ENCODE results near the gene COA8. TPM values are rescaled to one million over a fixed set of nuclear protein-coding genes. Genes with fewer than 3 reads are reported as not detected.
"Not testable (repeated sequence)": the region's sequence is repeated elsewhere in the genome, so short reads cannot be mapped to it uniquely, and the experiment has no call there.

The COA8 gene
- total RNA-seq, 2 donors from 2014 or later, result 40.0 to 47.8 TPM

DNA sequence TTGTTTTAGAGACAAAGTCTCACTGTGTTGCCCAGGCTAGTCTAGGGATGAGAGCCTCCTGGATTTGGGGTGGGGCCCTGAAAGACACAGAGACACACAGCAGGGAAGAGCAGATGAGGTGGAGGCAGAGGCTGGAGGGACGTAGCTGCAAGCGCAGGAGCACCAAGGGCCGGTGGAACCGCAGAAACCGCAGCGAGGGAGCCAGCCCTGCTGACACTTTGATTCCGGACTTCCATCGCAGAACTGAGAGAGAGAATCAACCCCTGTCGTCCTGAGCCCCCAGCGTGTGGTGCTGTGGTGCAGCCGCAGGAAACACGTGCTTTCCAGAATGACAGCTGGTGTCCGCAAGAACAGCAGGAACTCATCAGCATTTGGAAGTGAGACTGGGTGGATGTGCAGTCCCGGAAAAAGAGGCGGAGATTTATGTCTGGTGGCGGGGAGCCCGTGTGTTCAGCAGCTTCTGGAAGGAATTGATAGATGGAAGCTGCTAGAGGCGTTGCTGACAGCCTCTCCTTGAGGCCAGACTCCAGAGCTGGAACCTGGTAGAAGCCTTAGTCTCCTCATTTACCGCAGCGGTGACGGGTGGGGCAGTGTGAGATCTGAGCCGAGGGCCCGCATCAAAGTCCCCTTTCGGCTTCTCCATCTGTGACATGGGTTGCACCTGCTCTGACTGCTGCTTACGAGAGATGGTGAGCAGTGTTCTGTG, 44.4 kb downstream of the COA8 start:
- H3K27ac Mint-ChIP-seq, result peak overlapping the region; percentile 2
- H3K27me3 Mint-ChIP-seq (ENCODE audit: low read depth), result peaks cover 23% of the 10 kb centered on the region
- peaks cover 20% of the 10 kb centered on the region for H3K4me1 Mint-ChIP-seq (ENCODE audit: low read depth)

GRCh38 chr14:103607822-103608221, 45.1 kb downstream of the COA8 start:
- H3K4me1 Mint-ChIP-seq (ENCODE audit: low read depth), result peaks cover 20% of the 10 kb centered on the region
- H3K27ac Mint-ChIP-seq, result no peak overlapping the region
- peak overlapping the region; percentile 77 for H3K4me3 Mint-ChIP-seq
- peaks cover 9 to 10% of the 10 kb centered on the region in 2 donors for H3K36me3 Mint-ChIP-seq (ENCODE audit: insufficient read depth in 2 of 2)
- H3K9me3 Mint-ChIP-seq, result peaks cover 3 to 5% of the 10 kb centered on the region in 2 donors
- no peak for DNase-seq
- peak in 1 of 2 donors; percentile 7 for ATAC-seq (replicated peaks in 1 of 2)
- peaks cover 23% of the 10 kb centered on the region for H3K27me3 Mint-ChIP-seq (ENCODE audit: low read depth)

More for the DNA sequence above, 44.4 kb downstream of the COA8 start:
- ATAC-seq (replicated peaks in 1 of 2) (peak; percentile 83 to 86), DNase-seq (peak; percentile 63 to 65)
- peaks cover 9 to 10% of the 10 kb centered on the region in 2 donors for H3K36me3 Mint-ChIP-seq (ENCODE audit: insufficient read depth in 2 of 2)
- peaks cover 3 to 5% of the 10 kb centered on the region in 2 donors for H3K9me3 Mint-ChIP-seq
- peak overlapping the region; percentile 77 for H3K4me3 Mint-ChIP-seq

DNA sequence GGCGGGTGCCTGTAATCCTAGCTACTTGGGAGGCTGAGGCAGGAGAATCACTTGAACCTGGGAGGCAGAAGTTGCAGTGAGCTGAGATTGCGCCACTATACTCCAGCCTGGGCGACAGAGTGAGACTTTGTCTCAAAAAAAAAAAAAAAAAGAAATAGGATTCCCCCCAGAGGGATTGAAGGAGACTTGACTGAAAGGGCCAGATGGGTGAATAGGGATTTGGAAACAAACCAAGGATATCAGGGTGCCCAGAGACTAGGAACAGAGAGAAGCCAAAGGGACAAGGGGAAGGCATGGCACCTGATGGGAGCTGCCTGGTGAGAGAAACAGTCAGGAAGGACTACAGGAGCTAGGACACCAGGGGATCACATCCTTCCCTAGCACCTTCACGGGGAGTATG, 46.3 kb downstream of the COA8 start:
- DNase-seq; H3K4me3 Mint-ChIP-seq; H3K27ac Mint-ChIP-seq; H3K9me3 Mint-ChIP-seq; H3K36me3 Mint-ChIP-seq (ENCODE audit: insufficient read depth in 2 of 2); ATAC-seq (replicated peaks in 1 of 2): not testable (repeated sequence)
- H3K27me3 Mint-ChIP-seq (ENCODE audit: low read depth), result peaks cover 23% of the 10 kb centered on the region
- peaks cover 20% of the 10 kb centered on the region for H3K4me1 Mint-ChIP-seq (ENCODE audit: low read depth)

GRCh38 chr14:103611215-103611614, 48.5 kb downstream of the COA8 start:
- Mint-ChIP-seq H3K4me3 (no peak overlapping the region), H3K27ac (no peak overlapping the region), H3K27me3 (ENCODE audit: low read depth) (peaks cover 23% of the 10 kb centered on the region), H3K9me3 (peaks cover 3 to 5% of the 10 kb centered on the region in 2 donors), H3K36me3 (ENCODE audit: insufficient read depth in 2 of 2) (peaks cover 9 to 10% of the 10 kb centered on the region in 2 donors), H3K4me1 (ENCODE audit: low read depth) (peaks cover 20% of the 10 kb centered on the region)
- DNase-seq, result no peak
- no peak for ATAC-seq (replicated peaks in 1 of 2)

DNA sequence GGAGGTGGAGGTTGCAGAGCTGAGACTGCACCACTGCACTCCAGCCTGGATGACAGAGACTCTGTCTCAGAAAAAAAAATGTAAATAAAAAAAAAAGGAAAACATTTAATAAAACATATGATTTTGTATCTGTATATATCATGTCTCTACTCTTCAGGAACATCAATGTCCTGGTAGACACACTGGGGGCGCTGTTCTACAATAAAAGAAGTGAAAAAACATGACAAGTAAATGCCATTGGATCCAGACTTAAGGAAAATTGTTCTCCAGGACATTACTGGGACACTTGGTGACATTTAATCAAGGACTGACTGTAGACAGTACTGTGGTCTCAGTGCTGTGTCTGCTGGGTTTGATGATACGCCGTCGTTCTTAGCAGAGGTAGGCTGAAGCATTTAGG, 50.8 kb downstream of the COA8 start:
- H3K36me3 Mint-ChIP-seq (ENCODE audit: insufficient read depth in 2 of 2), result peaks cover 9 to 10% of the 10 kb centered on the region in 2 donors
- no peaks in the 10 kb centered on the region for H3K4me1 Mint-ChIP-seq (ENCODE audit: low read depth)
- no peak for DNase-seq
- no peak for ATAC-seq (replicated peaks in 1 of 2)
- H3K27ac Mint-ChIP-seq, result no peak overlapping the region
- H3K27me3 Mint-ChIP-seq (ENCODE audit: low read depth), result peaks cover 6% of the 10 kb centered on the region
- H3K9me3 Mint-ChIP-seq, result peaks cover 3 to 5% of the 10 kb centered on the region in 2 donors
- H3K4me3 Mint-ChIP-seq, result no peak overlapping the region

DNA sequence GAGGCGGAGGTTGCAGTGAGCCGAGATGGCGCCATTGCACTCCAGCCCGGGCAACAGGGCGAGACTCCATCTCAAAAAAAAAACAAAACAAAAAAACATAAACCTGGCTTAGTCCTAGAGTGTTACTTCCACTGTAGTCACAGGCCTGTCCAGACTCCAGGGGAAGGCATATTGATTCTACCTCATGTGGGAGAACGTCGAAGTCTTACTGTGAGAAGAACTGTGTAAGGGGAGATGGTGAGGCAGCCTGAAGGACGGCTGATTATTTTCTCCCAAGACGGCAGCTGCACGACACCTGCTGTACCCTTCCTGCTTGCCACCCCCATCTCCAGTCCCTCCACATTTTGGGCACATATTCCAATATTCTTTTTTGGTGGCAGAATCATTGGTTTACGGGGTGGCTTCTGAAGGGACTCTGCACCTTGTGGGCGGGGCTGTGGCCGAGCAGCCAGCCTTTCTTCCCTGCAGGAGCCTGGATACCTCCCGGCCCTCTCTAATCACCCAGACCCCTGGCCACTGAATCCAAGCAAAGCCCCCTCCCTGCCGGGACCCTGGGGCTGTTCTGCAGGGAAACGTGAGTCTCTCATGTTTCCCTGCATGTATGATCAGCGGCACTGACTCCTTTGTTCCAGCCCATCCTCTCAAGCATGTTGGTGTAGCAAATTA, 54.0 kb downstream of the COA8 start:
- Mint-ChIP-seq H3K4me1 (ENCODE audit: low read depth) (no peaks in the 10 kb centered on the region), H3K4me3 (no peak overlapping the region), H3K9me3 (no peaks in the 10 kb centered on the region), H3K27ac (no peak overlapping the region), H3K36me3 (ENCODE audit: insufficient read depth in 2 of 2) (no peaks in the 10 kb centered on the region), H3K27me3 (ENCODE audit: low read depth) (no peaks in the 10 kb centered on the region)
- ATAC-seq (replicated peaks in 1 of 2), result no peak
- DNase-seq, result no peak

- ATAC-seq (replicated peaks in 1 of 2) (no peak), DNase-seq (no peak)
- Mint-ChIP-seq H3K4me3 (no peak overlapping the region), H3K36me3 (ENCODE audit: insufficient read depth in 2 of 2) (no peaks in the 10 kb centered on the region), H3K4me1 (ENCODE audit: low read depth) (no peaks in the 10 kb centered on the region), H3K9me3 (no peaks in the 10 kb centered on the region), H3K27me3 (ENCODE audit: low read depth) (no peaks in the 10 kb centered on the region), H3K27ac (no peak overlapping the region)
Observed at GRCh38 chr14:103619057-103619456, 56.3 kb downstream of the COA8 start.

- H3K4me1 Mint-ChIP-seq (ENCODE audit: low read depth), result peaks cover 21% of the 10 kb centered on the region
- no peak for ATAC-seq (replicated peaks in 1 of 2)
- DNase-seq, result no peak
- H3K27me3 Mint-ChIP-seq (ENCODE audit: low read depth), result no peaks in the 10 kb centered on the region
- no peaks in the 10 kb centered on the region for H3K36me3 Mint-ChIP-seq (ENCODE audit: insufficient read depth in 2 of 2)
- no peak overlapping the region for H3K27ac Mint-ChIP-seq
- no peaks in the 10 kb centered on the region for H3K9me3 Mint-ChIP-seq
- H3K4me3 Mint-ChIP-seq, result no peak overlapping the region
Observed at GRCh38 chr14:103621860-103622259, 59.1 kb downstream of the COA8 start.

GRCh38 chr14:103623308-103623707, 60.5 kb downstream of the COA8 start:
- DNase-seq (no peak), ATAC-seq (replicated peaks in 1 of 2) (no peak)
- Mint-ChIP-seq H3K4me1 (ENCODE audit: low read depth) (peaks cover 21% of the 10 kb centered on the region), H3K4me3 (no peak overlapping the region), H3K27ac (no peak overlapping the region), H3K36me3 (ENCODE audit: insufficient read depth in 2 of 2) (no peaks in the 10 kb centered on the region), H3K9me3 (no peaks in the 10 kb centered on the region), H3K27me3 (ENCODE audit: low read depth) (no peaks in the 10 kb centered on the region)

DNA sequence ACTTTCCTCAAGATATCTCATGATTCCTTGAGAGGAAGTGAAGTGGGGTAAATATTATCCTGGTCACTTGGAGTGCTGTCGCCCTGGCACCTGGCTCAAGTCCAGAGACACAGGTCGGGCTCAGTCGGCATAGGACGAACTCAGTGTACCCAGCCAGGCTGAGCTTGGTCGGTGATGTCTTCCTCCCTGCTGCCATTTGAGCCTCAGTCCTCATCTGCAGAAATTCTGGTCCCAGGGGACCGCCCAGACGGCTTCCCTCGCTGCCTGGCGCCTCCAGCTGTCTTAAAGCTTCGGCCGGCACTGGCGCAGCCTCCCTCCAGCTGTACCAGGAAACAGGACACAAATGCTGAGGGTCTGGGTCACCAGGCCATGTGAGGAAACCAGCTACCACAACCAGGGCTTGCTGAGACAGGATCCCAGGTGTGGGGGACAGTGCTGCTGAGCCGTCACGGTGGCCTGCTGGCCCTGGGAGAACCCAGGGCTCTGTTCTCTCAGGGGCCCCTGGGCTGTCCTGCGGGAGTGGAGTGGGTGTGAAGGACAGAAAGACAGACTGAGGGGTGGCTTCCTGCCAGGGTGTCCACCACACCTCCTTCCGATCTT, 61.2 kb downstream of the COA8 start:
- Mint-ChIP-seq H3K27ac (no peak overlapping the region), H3K36me3 (ENCODE audit: insufficient read depth in 2 of 2) (no peaks in the 10 kb centered on the region), H3K9me3 (no peaks in the 10 kb centered on the region), H3K27me3 (ENCODE audit: low read depth) (no peaks in the 10 kb centered on the region), H3K4me3 (peak overlapping the region in 1 of 2 donors; percentile 8), H3K4me1 (ENCODE audit: low read depth) (peaks cover 21% of the 10 kb centered on the region)
- ATAC-seq (replicated peaks in 1 of 2) (no peak), DNase-seq (no peak)

- no peak overlapping the region for H3K27ac Mint-ChIP-seq
- ATAC-seq (replicated peaks in 1 of 2) (peak in 1 of 2 donors; percentile 12), DNase-seq (peak in 1 of 2 donors; percentile 19)
- no peaks in the 10 kb centered on the region for H3K36me3 Mint-ChIP-seq (ENCODE audit: insufficient read depth in 2 of 2)
- H3K27me3 Mint-ChIP-seq (ENCODE audit: low read depth), result no peaks in the 10 kb centered on the region
- peaks cover 21% of the 10 kb centered on the region for H3K4me1 Mint-ChIP-seq (ENCODE audit: low read depth)
- H3K4me3 Mint-ChIP-seq, result peak overlapping the region; percentile 55 to 67
- H3K9me3 Mint-ChIP-seq, result no peaks in the 10 kb centered on the region
Observed at GRCh38 chr14:103624860-103625259, 62.1 kb downstream of the COA8 start.

DNA sequence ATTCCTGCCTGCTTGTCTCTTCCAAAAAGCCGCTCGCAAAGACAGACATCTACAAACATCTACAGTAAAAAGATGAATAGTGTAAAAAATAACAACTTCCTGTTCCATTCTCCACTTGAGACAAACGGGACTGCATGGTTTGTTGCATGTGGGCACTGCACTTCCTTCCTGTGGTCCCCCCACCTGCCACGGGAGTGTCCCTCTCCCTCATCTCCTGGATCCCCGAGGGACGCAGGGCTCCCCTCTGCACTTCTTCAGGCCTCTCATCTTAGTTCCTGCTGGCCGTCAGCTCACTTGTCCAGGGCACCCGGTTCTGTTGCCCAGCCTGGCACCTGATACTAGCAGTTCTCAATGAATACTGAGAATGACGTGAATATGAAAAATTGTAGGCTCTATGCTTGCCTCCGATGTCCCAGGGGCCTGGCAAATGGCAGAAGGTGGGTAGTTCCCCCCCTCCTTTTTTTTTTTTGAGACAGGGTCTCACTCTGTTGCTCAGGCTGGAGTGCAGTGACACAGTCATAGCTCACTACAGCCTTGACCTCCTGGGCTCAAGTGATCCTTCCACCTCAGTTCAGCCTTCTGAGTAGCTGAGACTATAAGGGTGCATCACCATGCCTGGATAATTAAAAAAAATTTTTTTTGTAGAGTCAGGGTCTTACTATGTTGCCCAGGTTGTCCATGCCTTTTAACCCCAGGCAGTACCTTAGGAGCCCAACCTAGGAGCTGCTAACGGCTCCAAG, 62.8 kb downstream of the COA8 start:
- H3K9me3 Mint-ChIP-seq, result no peaks in the 10 kb centered on the region
- peak overlapping the region; percentile 55 to 67 for H3K4me3 Mint-ChIP-seq
- peak overlapping the region; percentile 58 for H3K27ac Mint-ChIP-seq
- ATAC-seq (replicated peaks in 1 of 2) (peak in 1 of 2 donors; percentile 5), DNase-seq (peak; percentile 37 to 41)
- peaks cover 0 to under 1% of the 10 kb centered on the region in 2 donors for H3K36me3 Mint-ChIP-seq (ENCODE audit: insufficient read depth in 2 of 2)
- H3K27me3 Mint-ChIP-seq (ENCODE audit: low read depth), result no peaks in the 10 kb centered on the region
- peaks cover 24% of the 10 kb centered on the region for H3K4me1 Mint-ChIP-seq (ENCODE audit: low read depth)
